Left kidney (tissue), 8 donors: ENCODE measurements around the gene TRMT10A. TPM values are rescaled to one million over a fixed set of nuclear protein-coding genes. Genes with fewer than 3 reads are reported as not detected.

Source experiments
- DNase-seq: peaks from one replicate; pipeline ENCODE4 v3.0.0-alpha.2; 2013
- long read RNA-seq, 8 donors: transcript quantifications; one replicate each; lab custom pipeline, GENCODE V29; 2026
- polyA plus RNA-seq: library from polyadenylated mRNA; unstranded; fragments of 120-200 nt; gene quantifications from one replicate; pipeline ENCODE4 v1.2.1, GENCODE V29; 2013; ENCODE audit not compliant: insufficient read length

TRMT10A gene
- 17.5 TPM for polyA plus RNA-seq
- long read RNA-seq, donor 1, partial matches to known transcripts, result 0 of 1 reads
- long read RNA-seq, donor 1, other reads (novel, unspliced or antisense), result 0 of 1 reads
- long read RNA-seq, donor 2, partial matches to known transcripts, result 0 of 2 reads
- long read RNA-seq, donor 2, other reads (novel, unspliced or antisense), result 0 of 2 reads
- long read RNA-seq, donor 3, partial matches to known transcripts, result 0 of 1 reads
- long read RNA-seq, donor 3, other reads (novel, unspliced or antisense), result 0 of 1 reads
- long read RNA-seq, donor 4, result 0 reads
- long read RNA-seq, donor 5, partial matches to known transcripts, result 0 of 3 reads
- long read RNA-seq, donor 5, other reads (novel, unspliced or antisense), result 0 of 3 reads
- long read RNA-seq, donor 6, partial matches to known transcripts, result 0 of 3 reads
- long read RNA-seq, donor 6, other reads (novel, unspliced or antisense), result 0 of 3 reads
- long read RNA-seq, donor 7, partial matches to known transcripts, result 0 of 1 reads
- long read RNA-seq, donor 7, other reads (novel, unspliced or antisense), result 0 of 1 reads
- long read RNA-seq, donor 8, result 0 reads

GRCh38 chr4:99563310-99564186 lies at the start of gene TRMT10A:
Gene TRMT10A, minus strand, starts transcription at chr4:99564039. Its CDS starts 4,701 bp downstream, at chr4:99559338.
- peak; percentile 97 for DNase-seq

DNA sequence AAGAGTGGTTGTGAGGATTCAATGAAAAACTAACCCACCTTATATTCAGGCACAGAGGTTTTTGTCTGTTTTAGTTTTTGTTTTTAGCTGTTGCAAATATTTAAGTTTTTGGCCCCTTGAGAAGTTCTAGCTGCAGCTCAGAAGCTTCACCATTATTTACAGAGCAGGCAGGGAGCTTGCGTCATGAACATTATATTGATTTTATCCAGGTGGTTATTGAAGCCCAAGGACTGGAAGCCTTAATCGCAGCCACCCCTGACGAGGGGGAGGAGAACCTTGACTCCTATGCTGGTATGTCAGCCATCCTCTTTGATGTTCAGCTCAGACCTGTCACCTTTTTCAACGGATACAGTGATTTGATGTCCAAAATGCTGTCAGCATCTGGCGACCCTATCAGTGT lies 48.9 kb upstream of the TRMT10A start:
- no peak for DNase-seq

DNA sequence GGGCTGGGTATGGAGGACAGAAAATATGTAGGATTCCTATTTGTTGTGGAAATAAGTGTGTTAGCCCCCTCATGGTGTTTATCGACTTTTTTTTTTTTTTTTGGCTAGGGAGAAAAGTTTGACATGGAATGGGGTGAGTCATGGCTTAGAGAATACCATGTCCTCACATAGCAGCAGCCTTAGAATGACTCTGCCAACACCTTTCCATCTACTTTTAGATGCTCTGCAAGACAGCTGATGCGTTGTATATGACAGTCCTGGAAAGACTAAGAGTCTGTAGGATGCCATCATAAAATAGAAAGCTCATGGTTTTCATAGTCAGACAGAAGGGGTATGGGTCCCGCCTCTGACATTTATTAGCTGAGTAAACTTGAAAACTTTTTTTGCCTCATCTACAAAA lies 48.4 kb upstream of the TRMT10A start:
- DNase-seq, result no peak

- no peak for DNase-seq
These were observed 46.9 kb upstream of the TRMT10A start for GRCh38 chr4:99610605-99611175.

GRCh38 chr4:99608417-99608816 lies 44.6 kb upstream of the TRMT10A start:
- DNase-seq, result no peak

- no peak for DNase-seq
These were observed 42.9 kb upstream of the TRMT10A start for GRCh38 chr4:99606716-99607115.

DNA sequence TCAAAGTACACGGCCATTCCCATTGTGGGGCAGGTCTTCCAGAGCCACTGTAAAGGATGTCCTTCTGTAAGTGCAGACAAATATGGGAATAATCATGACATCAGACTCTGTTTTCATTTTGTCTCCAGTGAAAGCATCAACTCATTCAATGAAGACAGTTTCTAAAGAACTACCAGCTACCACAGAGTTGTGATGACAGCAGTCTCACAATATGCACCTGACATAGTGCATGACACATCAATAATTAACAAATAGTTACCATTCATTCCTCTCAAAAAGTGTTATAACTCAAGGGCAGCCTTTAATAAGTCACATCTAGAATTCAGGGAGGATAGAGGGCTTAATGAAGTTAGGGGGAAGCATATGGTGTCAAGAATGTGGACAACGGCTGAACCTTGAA lies 31.0 kb upstream of the TRMT10A start:
- DNase-seq, result no peak

- DNase-seq, result no peak
These were observed 30.2 kb upstream of the TRMT10A start for GRCh38 chr4:99593781-99594641.

- DNase-seq, result no peak
These were observed 27.9 kb upstream of the TRMT10A start for GRCh38 chr4:99591757-99592156.

DNA sequence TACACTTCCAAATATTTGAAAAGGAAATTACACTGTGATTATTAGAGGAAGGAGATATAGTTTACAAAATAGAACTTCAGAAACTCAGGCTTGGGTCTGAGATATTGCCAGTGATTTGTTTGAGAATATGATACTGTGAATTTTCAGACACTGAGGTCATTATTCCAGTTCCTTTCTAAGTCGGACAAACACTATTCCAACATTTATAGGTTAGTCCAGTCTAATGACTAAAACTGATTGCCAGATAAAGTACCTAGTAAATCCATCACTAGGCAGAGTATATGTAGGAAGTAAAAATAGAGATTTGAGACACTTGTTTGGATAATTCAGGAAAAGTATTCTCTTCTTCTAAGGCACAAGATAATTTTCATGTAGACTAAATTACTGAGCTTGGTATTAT lies 24.0 kb upstream of the TRMT10A start:
- no peak for DNase-seq

DNA sequence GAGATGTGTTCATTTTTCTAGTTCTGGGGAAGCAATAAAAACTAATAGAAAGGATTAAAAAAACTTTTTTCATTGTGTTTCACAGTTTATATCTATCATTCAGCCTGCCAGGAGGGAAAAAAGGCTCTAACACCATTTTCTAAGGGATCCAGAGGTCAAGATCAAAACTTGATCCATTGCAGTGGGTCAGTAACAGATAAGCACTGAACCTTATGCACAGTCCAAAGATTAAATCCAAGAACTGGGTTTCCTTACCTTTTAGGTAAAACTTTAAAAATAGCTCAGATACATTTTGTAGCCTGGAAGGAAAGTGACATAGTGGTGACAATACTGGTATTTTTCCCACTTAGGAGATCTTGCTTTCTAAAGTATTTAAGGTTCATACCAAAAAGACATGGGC lies 23.5 kb upstream of the TRMT10A start:
- DNase-seq, result no peak

DNA sequence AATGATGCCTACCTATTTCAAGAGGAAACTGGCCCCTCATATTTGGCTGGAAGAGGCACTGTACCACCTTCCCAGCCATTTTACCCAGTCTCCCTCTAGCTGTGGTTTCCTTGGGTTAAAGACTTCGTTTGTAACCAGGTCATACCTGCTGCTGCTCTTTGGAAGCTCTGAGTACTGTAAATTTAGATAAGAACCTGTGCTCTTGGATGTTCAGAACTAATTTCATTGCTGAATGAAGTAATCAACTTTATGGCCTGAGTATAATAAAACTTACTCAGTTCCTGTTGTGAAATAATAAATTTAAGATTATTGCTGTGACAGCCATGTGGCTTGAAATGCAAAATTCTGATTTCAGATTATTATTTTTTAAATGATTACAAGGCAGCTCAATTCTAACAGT lies 23.0 kb upstream of the TRMT10A start:
- DNase-seq, result no peak

- no peak for DNase-seq
These were observed 22.5 kb upstream of the TRMT10A start for GRCh38 chr4:99586322-99586721.

DNA sequence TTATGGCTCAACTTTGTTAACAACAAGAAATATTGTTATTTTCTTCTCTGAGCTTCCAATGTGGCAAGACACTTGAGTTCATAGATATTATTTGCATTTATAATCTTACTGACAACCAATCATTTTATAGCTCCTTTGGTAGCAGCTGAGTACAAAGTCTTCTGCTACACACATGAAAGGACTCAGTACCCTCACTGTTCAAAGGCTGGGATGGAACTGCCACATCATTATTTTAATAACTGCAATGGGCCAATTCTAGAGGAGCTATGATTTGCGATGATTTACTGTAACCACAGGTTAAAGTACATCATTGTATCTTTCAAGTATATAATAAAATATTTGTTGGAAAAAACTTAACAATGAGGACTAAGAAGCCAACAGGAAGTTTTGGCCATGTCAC lies 21.7 kb upstream of the TRMT10A start:
- DNase-seq, result no peak

- DNase-seq, result no peak
These were observed 14.9 kb upstream of the TRMT10A start for GRCh38 chr4:99578714-99579113.

DNA sequence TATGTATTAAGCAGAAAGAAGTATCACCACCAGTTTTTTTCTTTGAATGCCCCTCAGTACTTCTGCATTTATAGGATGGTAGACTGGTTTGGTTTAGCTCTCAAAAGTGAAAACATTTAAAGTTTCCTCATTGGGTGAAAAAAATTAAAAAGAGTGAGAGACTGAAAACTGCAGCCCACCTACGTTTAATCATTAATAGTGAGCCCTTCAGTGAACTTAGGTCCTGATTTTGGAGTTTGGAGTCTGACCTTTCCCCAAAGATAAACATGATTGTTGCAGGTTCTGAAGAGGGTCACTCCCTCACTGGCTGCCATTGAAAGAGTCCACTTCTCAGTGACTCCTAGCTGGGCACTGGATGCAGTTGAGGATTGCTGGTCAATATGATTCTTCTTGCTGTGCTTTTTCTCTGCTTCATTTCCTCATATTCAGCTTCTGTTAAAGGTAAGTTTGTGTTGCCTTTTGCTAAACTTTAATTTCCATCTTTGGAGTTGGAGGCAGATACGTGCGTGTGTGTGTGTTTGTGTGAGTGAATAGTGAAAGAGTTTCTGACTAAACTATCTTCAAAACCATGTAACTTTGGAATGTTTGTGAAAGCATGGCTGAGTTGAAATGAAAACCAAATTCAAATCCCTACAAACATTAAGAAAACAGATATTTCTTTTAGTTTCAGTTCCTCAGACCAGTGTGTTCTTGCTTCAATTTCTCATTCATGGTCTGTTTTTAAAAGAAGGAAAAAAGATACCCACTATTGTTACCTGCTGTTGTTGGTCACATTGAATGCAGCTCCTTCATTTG lies 10.9 kb upstream of the TRMT10A start, which contains the start of gene MTTP:
MTTP (plus strand) TSS at position 295 of the 795 bp plus-strand sequence; CDS start at position 381, 86 bp downstream.
- DNase-seq, result no peak

DNA sequence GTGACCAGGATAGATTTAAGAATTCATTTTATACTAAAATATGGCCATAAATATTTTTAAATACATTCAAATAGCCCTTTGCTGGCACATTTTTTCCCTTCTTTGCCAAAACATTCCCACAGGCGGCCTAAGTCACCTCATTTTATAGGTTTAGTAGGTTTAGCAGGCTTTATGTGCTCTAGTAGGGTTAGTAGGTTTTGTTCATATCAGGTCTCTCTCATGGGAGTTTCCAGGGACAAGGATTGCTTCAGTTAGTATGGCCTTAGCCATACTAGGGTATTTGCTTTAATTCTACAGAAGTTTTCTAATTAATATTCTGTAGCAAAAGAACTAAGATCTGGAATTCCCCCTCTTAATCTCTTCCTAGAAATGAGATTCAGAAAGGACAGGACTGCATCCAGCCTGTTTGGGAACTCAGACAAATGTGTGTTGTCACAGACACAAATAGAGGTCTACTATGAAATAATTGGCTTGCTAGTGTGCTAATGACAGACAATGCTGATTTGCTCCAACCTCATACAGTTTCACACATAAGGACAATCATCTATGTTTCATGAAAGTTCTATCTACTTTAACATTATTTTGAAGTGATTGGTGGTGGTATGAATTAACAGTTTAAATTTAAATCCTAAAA lies 10.0 kb upstream of the TRMT10A start:
- DNase-seq, result no peak

- DNase-seq, result no peak
These were observed 8.8 kb upstream of the TRMT10A start for GRCh38 chr4:99572527-99573240.

DNA sequence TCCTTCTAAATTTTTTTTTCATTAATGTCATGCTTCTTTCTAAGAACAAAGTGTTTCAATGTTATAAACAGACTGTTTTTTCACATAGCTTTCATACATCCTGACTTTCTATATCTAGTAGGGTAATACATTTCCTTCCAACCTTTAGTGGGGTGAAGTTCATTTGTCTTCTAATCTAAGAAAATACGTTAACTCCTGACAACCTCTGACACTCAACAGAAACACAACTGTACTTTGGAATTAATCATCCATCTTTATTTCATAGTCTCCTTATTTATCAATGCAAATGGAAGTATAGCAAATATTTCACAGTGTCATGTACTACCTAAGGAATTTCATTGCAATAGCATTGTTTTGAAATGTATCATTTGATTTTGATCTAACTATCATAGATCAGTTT lies 8.0 kb upstream of the TRMT10A start:
- no peak for DNase-seq
